GM21515 (cell line): Measurements from ENCODE around the gene C18orf32.
"Not testable (repeated sequence)": the region's sequence is repeated elsewhere in the genome, so short reads cannot be mapped to it uniquely, and the experiment has no call there.

Experiments
- ATAC-seq: cut with Tn5 transposase; IDR thresholded peaks from one replicate; pipeline ENCODE4 v1.9.1; 2021; ENCODE audit not compliant: unreplicated experiment

C18orf32 gene

DNA sequence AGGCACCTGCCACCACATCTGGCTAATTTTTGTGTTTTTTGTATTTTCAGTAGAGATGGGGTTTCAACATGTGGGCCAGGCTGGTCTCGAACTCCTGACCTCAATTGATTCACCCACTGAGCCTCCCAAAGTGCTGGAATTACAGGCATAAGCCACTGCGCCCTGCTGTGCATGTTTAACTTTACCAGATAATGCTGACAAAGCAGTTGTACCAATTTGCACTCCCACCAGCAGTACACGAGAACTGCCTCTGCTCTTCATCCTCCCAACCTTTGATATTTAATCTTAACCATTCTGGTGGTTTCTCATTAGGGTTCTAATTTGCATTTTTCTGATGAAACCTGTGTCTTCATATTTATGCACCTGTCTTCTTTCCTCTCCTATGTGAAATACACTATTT lies 14.6 kb downstream of the C18orf32 start:
- no peak for ATAC-seq

GRCh38 chr18:49471532-49471931 lies 15.5 kb downstream of the C18orf32 start:
- no peak for ATAC-seq

DNA sequence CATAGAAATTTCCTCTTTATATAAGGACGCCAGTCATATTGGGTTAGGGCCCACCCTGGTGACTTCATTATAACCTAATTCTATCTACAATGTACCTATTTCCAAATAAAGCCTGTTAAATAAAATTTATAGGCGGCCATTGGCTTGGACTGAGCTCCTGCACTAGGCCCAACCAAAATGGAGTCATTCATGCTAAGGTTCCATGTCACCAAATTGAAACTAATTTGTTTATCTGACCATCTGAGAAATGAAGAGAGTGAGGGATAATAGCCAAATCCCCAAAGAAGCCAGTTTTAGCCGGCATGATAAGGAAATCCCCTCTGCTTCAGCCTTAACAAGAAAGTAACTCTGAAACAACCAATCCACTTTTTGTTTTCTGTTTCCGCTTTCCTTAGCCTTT lies 19.4 kb downstream of the C18orf32 start:
- ATAC-seq, result no peak

- no peak for ATAC-seq
These were observed 19.9 kb downstream of the C18orf32 start for GRCh38 chr18:49467019-49467563.

DNA sequence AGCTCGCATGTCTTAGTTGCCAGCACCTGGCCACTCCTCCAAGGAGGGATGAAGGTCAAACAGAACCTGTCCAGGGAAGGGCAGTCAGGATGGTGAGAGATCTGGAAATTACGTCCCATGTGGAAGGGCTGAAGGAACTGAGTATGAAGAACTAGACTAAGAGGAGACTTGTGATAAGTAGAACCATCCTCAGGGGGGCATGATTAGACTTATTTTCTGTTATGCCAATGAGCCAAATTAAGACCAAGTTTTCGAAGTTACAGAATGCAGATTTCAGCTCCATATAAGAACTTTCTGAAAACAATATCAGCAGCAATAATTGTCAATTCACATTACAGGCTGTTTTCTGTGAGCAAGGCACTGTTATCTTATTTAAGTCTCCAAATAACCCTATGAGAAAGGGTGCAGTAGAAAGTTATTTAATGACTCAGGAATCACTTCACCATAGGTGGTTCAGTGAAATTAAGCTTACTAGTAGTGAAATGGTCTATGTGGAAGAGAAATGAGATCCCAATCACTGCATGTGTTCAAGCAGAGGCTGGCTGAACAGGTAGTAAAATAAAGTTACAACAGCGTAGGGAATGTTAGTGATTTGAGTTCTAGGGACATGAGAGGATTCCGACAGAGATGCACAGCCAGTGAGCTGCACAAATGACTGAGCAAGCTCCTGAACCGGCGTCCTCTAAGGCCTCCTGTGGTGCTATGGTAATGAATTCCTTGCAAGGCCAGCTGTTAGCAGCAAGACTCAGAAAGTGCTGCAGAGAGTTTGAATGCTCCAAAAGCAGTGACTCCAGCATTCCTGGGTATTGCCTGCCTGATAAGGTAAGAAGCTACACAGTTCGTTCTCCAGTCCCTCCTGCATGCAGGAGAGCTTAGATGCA lies 22.1 kb downstream of the C18orf32 start:
- no peak for ATAC-seq

- ATAC-seq, result no peak
These were observed 25.4 kb downstream of the C18orf32 start for GRCh38 chr18:49461602-49461977.

GRCh38 chr18:49460976-49461601 lies 25.9 kb downstream of the C18orf32 start:
- no peak for ATAC-seq

DNA sequence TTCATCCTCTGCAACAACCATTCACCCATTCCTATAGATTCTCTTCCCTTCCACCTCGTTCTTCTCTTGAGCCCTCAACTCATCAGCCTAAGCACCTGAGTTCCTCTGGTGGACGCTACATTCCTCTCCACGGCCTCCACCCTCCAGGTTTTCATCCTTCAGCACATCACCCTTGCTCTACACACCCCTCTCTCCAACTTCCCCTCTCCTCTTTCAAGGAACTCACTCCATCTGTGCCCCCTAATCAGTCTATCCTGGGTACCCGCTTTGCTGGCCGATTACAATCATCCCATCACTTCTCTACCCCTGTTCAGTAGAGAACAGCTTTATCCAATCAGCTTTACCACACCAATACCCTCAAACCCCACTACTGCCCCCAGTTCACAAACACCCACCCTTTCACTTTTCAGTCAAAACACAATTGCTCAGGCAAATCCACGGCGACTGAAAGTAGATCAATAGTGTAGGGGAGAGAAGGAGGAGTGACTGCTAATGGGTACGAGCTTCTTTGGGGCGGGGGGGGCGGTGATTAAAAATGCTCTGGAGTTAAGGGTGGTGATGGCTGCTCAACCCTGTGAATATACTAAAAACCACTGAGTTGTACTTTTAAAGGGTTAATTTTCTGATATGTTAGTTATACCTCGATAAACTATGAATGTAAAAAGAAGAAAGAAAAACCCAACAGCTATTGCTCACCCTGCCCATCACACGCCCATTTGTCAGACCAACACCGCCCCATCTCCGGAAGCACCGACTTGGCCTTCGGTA lies 27.4 kb downstream of the C18orf32 start:
- peak; percentile 42 for ATAC-seq

DNA sequence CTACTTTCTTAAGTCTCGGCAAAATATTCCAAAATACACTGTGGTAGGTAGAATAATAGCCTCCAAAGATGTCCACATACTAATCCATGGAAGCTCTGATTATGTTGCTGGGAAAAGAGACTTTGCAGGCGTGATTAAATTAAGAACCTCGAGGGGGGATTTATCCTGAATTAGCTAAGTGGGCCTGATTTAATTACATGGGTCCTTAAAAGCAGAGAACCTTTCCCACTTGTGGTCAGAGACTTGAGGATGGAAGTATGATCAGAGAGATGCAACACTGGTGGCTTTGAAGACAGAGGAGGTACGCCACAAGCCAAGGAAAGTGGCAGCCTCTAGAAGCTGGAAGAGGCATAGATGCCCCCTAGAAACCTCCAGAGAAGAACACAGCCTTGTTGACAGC lies 29.4 kb downstream of the C18orf32 start:
- no peak for ATAC-seq

- no peak for ATAC-seq
These were observed 30.2 kb downstream of the C18orf32 start for GRCh38 chr18:49456794-49457193.

DNA sequence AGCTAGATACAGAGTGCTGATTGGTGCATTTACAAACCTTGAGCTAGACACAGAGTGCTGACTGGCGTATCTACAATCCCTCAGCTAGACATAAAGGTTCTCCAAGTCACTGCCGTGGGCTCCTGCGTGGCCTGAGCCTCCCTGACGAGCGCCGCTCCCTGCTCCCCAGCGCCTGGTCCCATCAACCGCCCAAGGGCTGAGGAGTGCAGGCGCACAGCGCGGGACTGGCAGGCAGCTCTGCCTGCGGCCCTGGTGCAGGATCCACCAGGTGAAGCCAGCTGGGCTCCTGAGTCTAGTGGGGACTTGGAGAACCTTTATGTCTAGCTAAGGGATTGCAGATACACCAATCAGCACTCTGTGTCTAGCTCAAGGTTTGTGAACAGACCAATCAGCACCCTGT lies 34.5 kb downstream of the C18orf32 start:
- not testable (repeated sequence) for ATAC-seq

DNA sequence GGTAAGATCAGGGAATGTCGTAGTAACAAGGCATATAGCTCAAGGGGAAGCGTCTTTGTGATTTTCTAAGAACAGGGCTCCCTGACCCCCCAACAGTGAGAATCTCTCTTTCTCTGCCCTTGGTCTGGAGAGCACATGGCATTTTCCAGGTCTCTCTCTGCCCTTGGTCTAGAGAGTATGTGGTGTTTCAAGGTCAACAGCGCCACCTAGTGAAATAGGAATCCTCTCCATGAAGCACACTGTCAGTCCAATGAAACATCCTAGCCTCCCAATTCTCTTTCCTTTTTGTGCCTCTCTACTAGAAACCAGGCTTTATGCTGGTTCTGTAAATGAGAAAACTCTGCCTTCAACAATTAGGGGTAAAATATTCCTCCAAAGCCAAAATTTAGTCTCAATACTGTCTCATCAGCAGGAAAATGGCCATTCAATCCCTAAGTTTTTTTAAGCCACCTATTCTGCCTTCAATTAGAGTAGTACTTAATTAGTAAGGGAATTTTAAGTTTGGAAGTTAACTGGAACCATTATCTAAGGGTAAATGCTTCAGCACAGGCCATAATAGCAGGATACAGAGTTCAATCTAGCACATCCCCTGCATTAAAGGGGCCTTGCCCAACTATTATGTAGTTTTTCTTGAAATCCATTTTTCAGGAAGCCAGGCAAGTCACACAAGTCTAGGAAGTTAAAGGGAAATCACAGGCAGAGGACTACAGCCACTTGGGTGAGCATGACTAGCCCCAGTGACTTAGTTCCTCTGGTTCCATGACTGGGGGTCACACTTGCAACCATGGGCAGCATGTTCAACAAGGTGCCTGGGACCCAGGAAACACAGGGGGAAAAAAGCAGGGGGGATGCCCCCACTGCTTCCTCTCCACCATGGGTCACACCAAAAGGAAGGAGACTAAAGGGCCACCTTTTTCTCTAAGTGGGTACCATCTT lies 39.0 kb downstream of the C18orf32 start:
- no peak for ATAC-seq

DNA sequence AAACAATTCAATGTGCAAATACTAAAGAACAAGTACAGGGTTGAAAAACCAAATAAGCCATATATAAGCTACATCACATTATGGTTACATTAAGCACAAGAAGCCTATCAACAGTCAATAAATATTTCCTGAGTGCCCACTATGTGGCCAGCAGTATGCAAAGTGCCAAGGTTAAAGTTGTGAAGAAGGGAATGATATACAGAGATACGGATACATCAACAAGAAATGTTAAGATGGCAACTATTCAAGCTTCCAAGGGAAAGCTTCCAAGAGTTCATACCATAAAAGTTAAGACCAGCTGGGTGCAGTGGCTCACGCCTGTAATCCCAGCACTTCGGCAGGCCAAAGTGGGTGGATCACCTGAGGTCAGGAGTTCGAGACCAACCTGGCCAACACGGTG lies 40.6 kb downstream of the C18orf32 start:
- no peak for ATAC-seq

DNA sequence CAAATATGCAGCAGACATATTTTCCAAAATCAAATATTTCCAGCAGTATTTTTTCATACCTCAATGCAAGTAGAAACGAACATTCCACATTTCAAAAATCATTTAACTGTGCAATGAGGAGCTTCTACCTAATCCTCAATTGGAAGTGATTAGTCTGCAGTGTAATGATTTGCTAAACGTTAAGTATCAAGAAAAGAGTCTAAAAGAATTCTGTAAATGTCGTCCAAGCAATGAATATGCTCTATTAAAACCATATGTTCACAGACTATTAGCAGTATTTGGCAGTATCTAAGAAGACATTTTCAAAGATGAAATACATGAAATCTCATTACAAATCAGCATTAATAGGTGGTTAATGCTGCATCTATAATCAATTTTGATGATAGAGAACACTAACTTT lies 42.5 kb downstream of the C18orf32 start:
- no peak for ATAC-seq

DNA sequence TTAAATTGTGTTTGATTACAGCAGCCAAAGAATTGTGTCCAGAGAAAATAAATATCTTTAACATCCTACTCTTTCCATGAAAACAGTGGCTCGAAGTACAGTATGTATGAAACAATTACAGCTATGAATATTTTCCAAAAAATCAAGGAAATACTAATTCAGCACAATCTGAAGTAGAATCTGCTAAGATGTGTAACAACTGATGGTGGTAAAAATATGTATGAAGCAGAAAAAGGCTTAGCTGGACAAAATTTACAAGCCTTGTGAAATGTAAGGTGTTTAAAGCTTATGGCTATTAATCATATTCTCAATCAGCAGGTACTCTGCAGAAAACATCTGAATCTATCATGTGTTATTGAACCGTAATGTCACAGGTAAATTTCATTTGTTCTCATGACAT lies 43.2 kb downstream of the C18orf32 start:
- ATAC-seq, result no peak

GRCh38 chr18:49441338-49441938 lies 45.6 kb downstream of the C18orf32 start:
- no peak for ATAC-seq

- no peak for ATAC-seq
These were observed 51.9 kb downstream of the C18orf32 start for GRCh38 chr18:49435170-49435569.

DNA sequence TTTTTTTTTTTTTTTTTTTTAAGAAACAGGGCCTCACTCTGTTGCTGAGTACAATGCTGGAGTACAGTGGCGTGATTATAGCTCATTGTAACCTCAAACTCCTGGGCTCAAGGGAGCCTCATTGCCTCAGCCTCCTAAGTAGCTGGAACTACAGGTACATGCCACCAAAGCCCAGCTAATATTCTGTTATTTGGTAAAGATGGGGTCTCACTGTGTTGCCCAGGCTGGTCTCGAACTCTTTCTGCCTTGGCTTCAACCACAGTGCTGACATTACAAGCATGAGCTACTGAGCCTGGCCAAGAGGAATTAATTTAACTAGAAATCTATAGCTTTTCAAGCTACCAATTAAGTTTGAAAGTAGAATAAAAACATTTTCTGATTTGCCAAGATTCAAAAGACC lies 54.4 kb downstream of the C18orf32 start:
- no peak for ATAC-seq

DNA sequence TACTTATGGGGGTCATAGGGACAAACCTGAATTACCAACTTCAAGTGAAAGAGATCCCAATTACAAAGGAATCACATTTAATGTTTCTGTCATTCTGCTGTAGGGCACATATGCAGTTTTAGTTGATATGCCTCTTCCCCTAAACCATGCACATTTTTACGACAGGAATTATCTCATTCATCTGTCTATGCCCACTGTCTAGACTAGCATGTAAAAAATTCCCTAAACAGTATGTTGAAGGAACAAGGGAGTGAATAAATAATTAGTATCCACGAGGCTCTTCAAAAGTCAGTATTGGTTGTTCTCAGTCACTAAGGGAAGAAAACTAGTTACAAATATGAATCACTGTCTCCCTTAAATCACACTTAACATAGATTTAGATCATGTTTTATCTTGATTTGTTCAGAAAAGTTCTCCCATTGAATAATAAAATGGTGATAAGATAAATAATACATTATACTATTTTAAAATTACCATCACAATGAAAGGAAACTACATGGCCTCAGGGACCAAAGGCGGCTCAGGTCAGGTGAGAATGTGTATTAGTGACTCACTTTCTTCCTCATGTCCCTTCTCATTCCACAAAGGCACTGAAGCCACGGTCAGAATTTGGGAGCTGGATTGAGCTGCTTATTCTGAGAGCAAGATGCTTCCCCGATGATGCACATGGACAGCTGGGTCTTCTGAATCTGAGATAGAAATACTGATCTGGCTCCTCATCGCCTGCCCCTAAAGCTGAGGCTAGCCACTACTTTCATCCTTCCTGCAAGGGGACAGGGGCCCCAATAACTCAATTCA lies 55.7 kb downstream of the C18orf32 start:
- no peak for ATAC-seq
